ENCODE data around the gene RPS6KA3. TPM values are rescaled to one million over a fixed set of nuclear protein-coding genes. Genes with fewer than 3 reads are reported as not detected.

The RPS6KA3 gene
- total RNA-seq, 1 experiment from 2014 or later = 14.6 TPM

DNA sequence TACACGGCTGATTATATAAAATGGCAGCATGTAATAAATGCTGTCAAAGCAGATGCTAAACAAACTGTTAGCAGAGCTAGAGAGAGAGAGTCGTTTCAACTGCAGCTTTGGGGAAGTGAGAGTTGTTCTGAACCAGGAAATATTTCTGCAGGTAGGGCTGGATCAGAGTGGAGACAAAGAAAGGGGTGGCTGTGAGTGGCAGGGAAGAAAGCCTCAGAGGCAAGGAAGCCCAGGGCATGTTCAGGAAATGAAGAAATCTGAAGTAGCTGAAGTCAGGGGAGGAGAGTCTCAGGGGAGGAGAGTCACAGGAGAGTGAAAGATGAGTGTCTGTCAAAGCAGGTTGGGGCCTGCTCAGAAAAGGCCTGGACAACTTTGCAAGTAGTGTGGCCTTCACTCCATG lies 48.4 kb upstream of the RPS6KA3 start:
- Mint-ChIP-seq H3K27ac (no peak overlapping the region), H3K4me3 (no peak overlapping the region), H3K4me1 (no peaks in the 10 kb centered on the region), H3K9me3 (no peaks in the 10 kb centered on the region), H3K27me3 (ENCODE audit: low read depth) (no peaks in the 10 kb centered on the region; the same call in 1 of the 2 replicates), H3K36me3 (no peaks in the 10 kb centered on the region)
- ATAC-seq = no peak
- ChIA-PET POLR2A (no interaction called here), CTCF (interaction anchor here (1.6 kb wide), 1 partner anchor 62 kb away, joined by 7 read pairs; no protein-coding TSS in a partner anchor)
- no peak for DNase-seq (ENCODE audit: low spot score)
- TF ChIP-seq ETV6 (CRISPR knock-in tag; IDR thresholded peaks at IDR 0.05) = no peak
- TF ChIP-seq ZNF425 (CRISPR knock-in tag; conservative IDR thresholded peaks at IDR 0.05) = no peak
- no peak for TF ChIP-seq NFE2L1 (CRISPR knock-in tag; IDR thresholded peaks at IDR 0.05)
- TF ChIP-seq, protein P1, sequence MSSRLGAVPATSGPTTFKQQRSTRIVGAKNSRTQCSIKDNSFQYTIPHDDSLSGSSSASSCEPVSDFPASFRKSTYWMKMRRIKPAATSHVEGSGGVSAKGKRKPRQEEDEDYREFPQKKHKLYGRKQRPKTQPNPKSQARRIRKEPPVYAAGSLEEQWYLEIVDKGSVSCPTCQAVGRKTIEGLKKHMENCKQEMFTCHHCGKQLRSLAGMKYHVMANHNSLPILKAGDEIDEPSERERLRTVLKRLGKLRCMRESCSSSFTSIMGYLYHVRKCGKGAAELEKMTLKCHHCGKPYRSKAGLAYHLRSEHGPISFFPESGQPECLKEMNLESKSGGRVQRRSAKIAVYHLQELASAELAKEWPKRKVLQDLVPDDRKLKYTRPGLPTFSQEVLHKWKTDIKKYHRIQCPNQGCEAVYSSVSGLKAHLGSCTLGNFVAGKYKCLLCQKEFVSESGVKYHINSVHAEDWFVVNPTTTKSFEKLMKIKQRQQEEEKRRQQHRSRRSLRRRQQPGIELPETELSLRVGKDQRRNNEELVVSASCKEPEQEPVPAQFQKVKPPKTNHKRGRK (CRISPR knock-in tag; IDR thresholded peaks at IDR 0.05; ENCODE audit: borderline replicate concordance) = no peak
- TF ChIP-seq TEAD4 (CRISPR knock-in tag; IDR thresholded peaks at IDR 0.05) = no peak
- TF ChIP-seq ATF2 (CRISPR knock-in tag; IDR thresholded peaks at IDR 0.05; ENCODE audit: borderline replicate concordance, low read depth) = no peak
- TF ChIP-seq E2F4 (CRISPR knock-in tag; IDR thresholded peaks at IDR 0.05; ENCODE audit: borderline replicate concordance, low read depth) = no peak
- TF ChIP-seq ZNF396 (CRISPR knock-in tag; IDR thresholded peaks at IDR 0.05; ENCODE audit: borderline replicate concordance) = no peak
- TF ChIP-seq NFATC4 (CRISPR knock-in tag; IDR thresholded peaks at IDR 0.05) = no peak
- TF ChIP-seq, protein P2, sequence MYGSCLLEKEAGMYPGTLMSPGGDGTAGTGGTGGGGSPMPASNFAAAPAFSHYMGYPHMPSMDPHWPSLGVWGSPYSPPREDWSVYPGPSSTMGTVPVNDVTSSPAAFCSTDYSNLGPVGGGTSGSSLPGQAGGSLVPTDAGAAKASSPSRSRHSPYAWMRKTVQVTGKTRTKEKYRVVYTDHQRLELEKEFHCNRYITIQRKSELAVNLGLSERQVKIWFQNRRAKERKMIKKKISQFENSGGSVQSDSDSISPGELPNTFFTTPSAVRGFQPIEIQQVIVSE (CRISPR knock-in tag; IDR thresholded peaks at IDR 0.05; ENCODE audit: borderline replicate concordance) = no peak
- no peak for TF ChIP-seq ZNF671 (CRISPR knock-in tag; IDR thresholded peaks at IDR 0.05)
- TF ChIP-seq ZBTB43 (CRISPR knock-in tag; IDR thresholded peaks at IDR 0.05) = no peak
- TF ChIP-seq ZNF317 (CRISPR knock-in tag; IDR thresholded peaks at IDR 0.05; ENCODE audit: borderline replicate concordance, low read depth) = no peak
- no peak for TF ChIP-seq ZSCAN18 (CRISPR knock-in tag; IDR thresholded peaks at IDR 0.05)
- no peak for TF ChIP-seq TCF7 (CRISPR knock-in tag; IDR thresholded peaks at IDR 0.05; ENCODE audit: low read depth)

DNA sequence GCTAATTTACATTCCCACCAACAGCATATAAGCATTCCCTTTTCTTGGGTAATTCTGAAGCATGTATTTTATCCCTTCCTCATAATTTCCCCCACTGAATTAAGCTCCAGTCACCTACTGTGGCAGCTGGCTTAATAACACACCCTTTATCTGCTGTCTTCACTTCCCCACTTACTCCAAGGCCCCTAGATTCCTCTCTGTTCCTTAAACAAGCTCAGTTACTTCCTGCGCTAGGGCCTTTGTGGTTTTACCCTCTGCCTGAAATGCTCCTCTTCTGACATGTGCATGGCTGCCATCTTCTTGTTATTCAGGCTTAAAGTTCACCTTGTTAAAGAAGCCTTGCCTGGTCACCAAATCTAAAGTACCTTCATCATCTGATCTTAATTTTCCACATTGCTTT lies 47.2 kb upstream of the RPS6KA3 start:
- DNase-seq (ENCODE audit: low spot score) = no peak
- no peak overlapping the region for H3K4me3 Mint-ChIP-seq
- ATAC-seq = no peak
- H3K9me3 Mint-ChIP-seq = no peaks in the 10 kb centered on the region
- ChIA-PET CTCF (no interaction called here), POLR2A (no interaction called here)
- H3K4me1 Mint-ChIP-seq = no peaks in the 10 kb centered on the region
- no peak overlapping the region for H3K27ac Mint-ChIP-seq
- H3K27me3 Mint-ChIP-seq (ENCODE audit: low read depth) = no peaks in the 10 kb centered on the region
- H3K36me3 Mint-ChIP-seq = no peaks in the 10 kb centered on the region
- no peak for TF ChIP-seq NR3C1 (CRISPR knock-in tag; conservative IDR thresholded peaks at IDR 0.05; ENCODE audit: low read depth)
- TF ChIP-seq ZNF671 (CRISPR knock-in tag; IDR thresholded peaks at IDR 0.05) = no peak
- no peak for TF ChIP-seq TEAD1 (CRISPR knock-in tag; IDR thresholded peaks at IDR 0.05)
- TF ChIP-seq E2F5 (CRISPR knock-in tag; IDR thresholded peaks at IDR 0.05) = no peak
- TF ChIP-seq, protein P3, sequence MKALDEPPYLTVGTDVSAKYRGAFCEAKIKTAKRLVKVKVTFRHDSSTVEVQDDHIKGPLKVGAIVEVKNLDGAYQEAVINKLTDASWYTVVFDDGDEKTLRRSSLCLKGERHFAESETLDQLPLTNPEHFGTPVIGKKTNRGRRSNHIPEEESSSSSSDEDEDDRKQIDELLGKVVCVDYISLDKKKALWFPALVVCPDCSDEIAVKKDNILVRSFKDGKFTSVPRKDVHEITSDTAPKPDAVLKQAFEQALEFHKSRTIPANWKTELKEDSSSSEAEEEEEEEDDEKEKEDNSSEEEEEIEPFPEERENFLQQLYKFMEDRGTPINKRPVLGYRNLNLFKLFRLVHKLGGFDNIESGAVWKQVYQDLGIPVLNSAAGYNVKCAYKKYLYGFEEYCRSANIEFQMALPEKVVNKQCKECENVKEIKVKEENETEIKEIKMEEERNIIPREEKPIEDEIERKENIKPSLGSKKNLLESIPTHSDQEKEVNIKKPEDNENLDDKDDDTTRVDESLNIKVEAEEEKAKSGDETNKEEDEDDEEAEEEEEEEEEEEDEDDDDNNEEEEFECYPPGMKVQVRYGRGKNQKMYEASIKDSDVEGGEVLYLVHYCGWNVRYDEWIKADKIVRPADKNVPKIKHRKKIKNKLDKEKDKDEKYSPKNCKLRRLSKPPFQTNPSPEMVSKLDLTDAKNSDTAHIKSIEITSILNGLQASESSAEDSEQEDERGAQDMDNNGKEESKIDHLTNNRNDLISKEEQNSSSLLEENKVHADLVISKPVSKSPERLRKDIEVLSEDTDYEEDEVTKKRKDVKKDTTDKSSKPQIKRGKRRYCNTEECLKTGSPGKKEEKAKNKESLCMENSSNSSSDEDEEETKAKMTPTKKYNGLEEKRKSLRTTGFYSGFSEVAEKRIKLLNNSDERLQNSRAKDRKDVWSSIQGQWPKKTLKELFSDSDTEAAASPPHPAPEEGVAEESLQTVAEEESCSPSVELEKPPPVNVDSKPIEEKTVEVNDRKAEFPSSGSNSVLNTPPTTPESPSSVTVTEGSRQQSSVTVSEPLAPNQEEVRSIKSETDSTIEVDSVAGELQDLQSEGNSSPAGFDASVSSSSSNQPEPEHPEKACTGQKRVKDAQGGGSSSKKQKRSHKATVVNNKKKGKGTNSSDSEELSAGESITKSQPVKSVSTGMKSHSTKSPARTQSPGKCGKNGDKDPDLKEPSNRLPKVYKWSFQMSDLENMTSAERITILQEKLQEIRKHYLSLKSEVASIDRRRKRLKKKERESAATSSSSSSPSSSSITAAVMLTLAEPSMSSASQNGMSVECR (CRISPR knock-in tag; IDR thresholded peaks at IDR 0.05; ENCODE audit: borderline replicate concordance) = no peak
- no peak for TF ChIP-seq RORB (CRISPR knock-in tag; IDR thresholded peaks at IDR 0.05)
